Activated CD8-positive, alpha-beta memory T cell treated with anti-CD3 and anti-CD28 coated beads, Interleukin-2, amount 50 U/mL, for 1 hour (primary cell): Measurements from ENCODE around the gene WDR3.

Source experiments
- DNase-seq: peaks from one replicate; pipeline ENCODE4 v3.0.0-alpha.2; 2020; ENCODE audit errors: extremely low read depth

Gene WDR3

GRCh38 chr1:117952386-117952785 is 22.8 kb downstream of the WDR3 start:
- no peak for DNase-seq

GRCh38 chr1:117959364-117959763 is 29.8 kb downstream of the WDR3 start:
- DNase-seq: no peak

- no peak for DNase-seq
Observed at GRCh38 chr1:117964290-117965038, 34.9 kb downstream of the WDR3 start.

GRCh38 chr1:117967477-117967876 is 37.9 kb downstream of the WDR3 start:
- no peak for DNase-seq

GRCh38 chr1:117967881-117968280 is 38.3 kb downstream of the WDR3 start:
- no peak for DNase-seq

GRCh38 chr1:117970252-117970651 is 40.7 kb downstream of the WDR3 start:
- no peak for DNase-seq

GRCh38 chr1:117971777-117972176 is 42.2 kb downstream of the WDR3 start:
- DNase-seq: no peak

GRCh38 chr1:117976381-117976780 is 46.8 kb downstream of the WDR3 start:
- DNase-seq: no peak

GRCh38 chr1:117981455-117982192 is 52.1 kb downstream of the WDR3 start:
- no peak for DNase-seq

- no peak for DNase-seq
Observed at GRCh38 chr1:117985239-117985638, 55.7 kb downstream of the WDR3 start.

GRCh38 chr1:117985973-117986372 is 56.4 kb downstream of the WDR3 start:
- no peak for DNase-seq

GRCh38 chr1:118004312-118004711 is 74.8 kb downstream of the WDR3 start:
- DNase-seq: no peak

GRCh38 chr1:118007391-118007790 is 77.9 kb downstream of the WDR3 start:
- no peak for DNase-seq

- DNase-seq: no peak
Observed at GRCh38 chr1:118008011-118008410, 78.5 kb downstream of the WDR3 start.

- DNase-seq: no peak
Observed at GRCh38 chr1:118012515-118013124, 83.1 kb downstream of the WDR3 start.

- no peak for DNase-seq
Observed at GRCh38 chr1:118013336-118013735, 83.8 kb downstream of the WDR3 start.

GRCh38 chr1:118013938-118014337 is 84.4 kb downstream of the WDR3 start:
- no peak for DNase-seq
